ENCODE results near the gene C20orf96. TPM values are rescaled to one million over a fixed set of nuclear protein-coding genes. Genes with fewer than 3 reads are reported as not detected.
"Not testable (repeated sequence)": the region's sequence is repeated elsewhere in the genome, so short reads cannot be mapped to it uniquely, and the experiment has no call there.

Gene C20orf96
- total and polyA plus RNA-seq, 5 donors from 2014 or later, result 0.10 to 1.1 (median 0.35) TPM

GRCh38 chr20:242905-243304 is 47.6 kb downstream of the C20orf96 start:
- Histone ChIP-seq H3K9me3 (ENCODE audit: control insufficient read depth in 2 of 2, low read length in 2 of 2) (no peaks in the 10 kb centered on the region), H3K27me3 (ENCODE audit: control insufficient read depth, insufficient read depth, low read length) (peaks cover 7% of the 10 kb centered on the region), H3K4me3 (ENCODE audit: low read depth, low read length) (no peak overlapping the region), H3K27ac (ENCODE audit: insufficient read depth, low read length, poor library complexity, severe bottlenecking) (no peak overlapping the region), H3K4me1 (ENCODE audit: control insufficient read depth, insufficient read depth, low read length, poor library complexity, severe bottlenecking) (peaks cover 4% of the 10 kb centered on the region), H3K36me3 (ENCODE audit: control insufficient read depth, insufficient read depth, low read length) (no peaks in the 10 kb centered on the region)
- DNase-seq (no peak), ATAC-seq (ENCODE audit: low read depth in 2 of 2) (no peak)
- Mint-ChIP-seq H3K4me3 (no peak overlapping the region), H3K27me3 (peaks cover 19% of the 10 kb centered on the region), H3K27ac (no peak overlapping the region), H3K9me3 (peaks cover 0 to 2% (median 0%) of the 10 kb centered on the region in 7 donors), H3K36me3 (no peaks in the 10 kb centered on the region), H3K4me1 (peaks cover 0 to 10% (median 5%) of the 10 kb centered on the region in 4 donors)

GRCh38 chr20:237929-238328 is 52.6 kb downstream of the C20orf96 start:
- Mint-ChIP-seq H3K27me3 (peaks cover 10% of the 10 kb centered on the region), H3K4me1 (peaks cover 9 to 27% (median 12%) of the 10 kb centered on the region in 4 donors)
- ATAC-seq (ENCODE audit: low read depth in 2 of 2), result peak; percentile 64 to 68

GRCh38 chr20:237489-237888 is 53.1 kb downstream of the C20orf96 start:
- H3K27ac ChIP-seq (ENCODE audit: insufficient read depth, low read length, poor library complexity, severe bottlenecking), result peak overlapping the region; percentile 18

More at GRCh38 chr20:237929-238328, 52.6 kb downstream of the C20orf96 start:
- Histone ChIP-seq H3K9me3 (ENCODE audit: control insufficient read depth in 2 of 2, low read length in 2 of 2) (no peaks in the 10 kb centered on the region), H3K4me3 (ENCODE audit: low read depth, low read length) (peak overlapping the region; percentile 67), H3K27me3 (ENCODE audit: control insufficient read depth, insufficient read depth, low read length) (peaks cover 5% of the 10 kb centered on the region), H3K27ac (ENCODE audit: insufficient read depth, low read length, poor library complexity, severe bottlenecking) (peak overlapping the region; percentile 18), H3K4me1 (ENCODE audit: control insufficient read depth, insufficient read depth, low read length, poor library complexity, severe bottlenecking) (peaks cover 10% of the 10 kb centered on the region), H3K36me3 (ENCODE audit: control insufficient read depth, insufficient read depth, low read length) (no peaks in the 10 kb centered on the region)
- Mint-ChIP-seq H3K36me3 (no peaks in the 10 kb centered on the region), H3K27ac (peak overlapping the region; percentile 74 to 94 (median 88)), H3K9me3 (no peaks in the 10 kb centered on the region), H3K4me3 (peak overlapping the region in 2 of 4 donors; percentile 72 to 83)
- peak in 2 of 3 donors; percentile 6 to 70 for DNase-seq

GRCh38 chr20:235891-236290 is 54.7 kb downstream of the C20orf96 start:
- ATAC-seq (ENCODE audit: low read depth in 2 of 2) (no peak), DNase-seq (no peak)
- no peaks in the 10 kb centered on the region for H3K36me3 ChIP-seq (ENCODE audit: control insufficient read depth, insufficient read depth, low read length)
- H3K4me3 Mint-ChIP-seq, result no peak overlapping the region
- no peaks in the 10 kb centered on the region for H3K27me3 Mint-ChIP-seq
- no peaks in the 10 kb centered on the region for H3K27me3 ChIP-seq (ENCODE audit: control insufficient read depth, insufficient read depth, low read length)
- no peaks in the 10 kb centered on the region for H3K9me3 ChIP-seq (ENCODE audit: control insufficient read depth in 2 of 2, low read length in 2 of 2)
- H3K27ac Mint-ChIP-seq, result no peak overlapping the region
- no peak overlapping the region for H3K27ac ChIP-seq (ENCODE audit: insufficient read depth, low read length, poor library complexity, severe bottlenecking)
- no peaks in the 10 kb centered on the region for H3K36me3 Mint-ChIP-seq
- H3K4me3 ChIP-seq (ENCODE audit: low read depth, low read length), result no peak overlapping the region
- H3K9me3 Mint-ChIP-seq, result no peaks in the 10 kb centered on the region
- peaks cover 10% of the 10 kb centered on the region for H3K4me1 ChIP-seq (ENCODE audit: control insufficient read depth, insufficient read depth, low read length, poor library complexity, severe bottlenecking)
- H3K4me1 Mint-ChIP-seq, result peaks cover 9 to 27% (median 12%) of the 10 kb centered on the region in 4 donors

More at GRCh38 chr20:237489-237888, 53.1 kb downstream of the C20orf96 start:
- H3K27me3 ChIP-seq (ENCODE audit: control insufficient read depth, insufficient read depth, low read length), result peaks cover 3% of the 10 kb centered on the region
- Mint-ChIP-seq H3K9me3 (no peaks in the 10 kb centered on the region), H3K27me3 (peaks cover 5% of the 10 kb centered on the region), H3K4me3 (peak overlapping the region in 3 of 4 donors; percentile 9 to 83 (median 72)), H3K36me3 (no peaks in the 10 kb centered on the region), H3K4me1 (peaks cover 9 to 27% (median 12%) of the 10 kb centered on the region in 4 donors), H3K27ac (peak overlapping the region; percentile 74 to 94 (median 88))
- H3K4me1 ChIP-seq (ENCODE audit: control insufficient read depth, insufficient read depth, low read length, poor library complexity, severe bottlenecking), result peaks cover 10% of the 10 kb centered on the region
- ATAC-seq (ENCODE audit: low read depth in 2 of 2), result no peak
- no peaks in the 10 kb centered on the region for H3K9me3 ChIP-seq (ENCODE audit: control insufficient read depth in 2 of 2, low read length in 2 of 2)
- H3K36me3 ChIP-seq (ENCODE audit: control insufficient read depth, insufficient read depth, low read length), result no peaks in the 10 kb centered on the region
- H3K4me3 ChIP-seq (ENCODE audit: low read depth, low read length), result peak overlapping the region; percentile 67
- DNase-seq, result peak in 1 of 3 donors; percentile 28

- Mint-ChIP-seq H3K4me1 (peaks cover 0 to 18% (median 0%) of the 10 kb centered on the region in 4 donors), H3K36me3 (no peaks in the 10 kb centered on the region), H3K4me3 (no peak overlapping the region), H3K27me3 (peaks cover 29% of the 10 kb centered on the region), H3K9me3 (peaks cover 0 to 3% (median 0%) of the 10 kb centered on the region in 7 donors), H3K27ac (peak overlapping the region in 1 of 3 donors; percentile 16)
- Histone ChIP-seq H3K36me3 (ENCODE audit: control insufficient read depth, insufficient read depth, low read length) (no peaks in the 10 kb centered on the region), H3K27ac (ENCODE audit: insufficient read depth, low read length, poor library complexity, severe bottlenecking) (no peak overlapping the region), H3K4me3 (ENCODE audit: low read depth, low read length) (no peak overlapping the region), H3K27me3 (ENCODE audit: control insufficient read depth, insufficient read depth, low read length) (peaks cover 7% of the 10 kb centered on the region), H3K9me3 (ENCODE audit: control insufficient read depth in 2 of 2, low read length in 2 of 2) (no peaks in the 10 kb centered on the region), H3K4me1 (ENCODE audit: control insufficient read depth, insufficient read depth, low read length, poor library complexity, severe bottlenecking) (no peaks in the 10 kb centered on the region)
- ATAC-seq (ENCODE audit: low read depth in 2 of 2) (no peak), DNase-seq (no peak)
These were observed 63.0 kb downstream of the C20orf96 start for GRCh38 chr20:227439-228105.

DNA sequence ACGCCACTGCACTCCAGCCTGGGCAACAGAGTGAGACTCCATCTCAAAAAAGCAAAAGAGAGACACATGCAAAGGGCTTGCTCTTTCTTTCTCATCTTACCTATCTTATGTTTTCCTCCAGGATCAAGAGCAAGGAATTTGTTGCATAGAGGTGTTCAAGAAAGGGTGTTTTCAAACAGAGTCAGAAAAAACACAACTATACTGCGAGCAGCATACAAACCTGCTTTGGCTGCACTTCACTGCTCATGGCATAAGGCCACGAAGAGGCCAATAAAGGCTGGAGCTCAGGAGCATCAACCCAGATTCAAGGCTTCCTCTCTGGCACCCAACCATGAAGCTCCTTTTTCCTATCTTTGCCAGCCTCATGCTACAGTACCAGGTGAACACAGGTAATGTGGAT is 63.6 kb downstream of the C20orf96 start, which contains the start of gene DEFB129:
TSS of gene DEFB129 (plus strand) at position 301 of the 400 bp plus-strand sequence. CDS start at position 332, 31 bp downstream.
- Histone ChIP-seq H3K4me1 (ENCODE audit: control insufficient read depth, insufficient read depth, low read length, poor library complexity, severe bottlenecking) (no peaks in the 10 kb centered on the region), H3K36me3 (ENCODE audit: control insufficient read depth, insufficient read depth, low read length) (no peaks in the 10 kb centered on the region), H3K27me3 (ENCODE audit: control insufficient read depth, insufficient read depth, low read length) (peaks cover 10% of the 10 kb centered on the region), H3K9me3 (ENCODE audit: control insufficient read depth in 2 of 2, low read length in 2 of 2) (no peaks in the 10 kb centered on the region), H3K27ac (ENCODE audit: insufficient read depth, low read length, poor library complexity, severe bottlenecking) (no peak within 1 kb of the TSS), H3K4me3 (ENCODE audit: low read depth, low read length) (no peak within 1 kb of the TSS)
- peaks cover 0 to 18% (median 0%) of the 10 kb centered on the region in 4 donors for H3K4me1 Mint-ChIP-seq
- no peaks in the 10 kb centered on the region for H3K36me3 Mint-ChIP-seq
- H3K27me3 Mint-ChIP-seq, result peaks cover 34% of the 10 kb centered on the region
- H3K27ac Mint-ChIP-seq, result peak within 1 kb of the TSS in 2 of 3 donors; percentile 16 to 29
- ATAC-seq (ENCODE audit: low read depth in 2 of 2) (no peak), DNase-seq (no peak)
- H3K4me3 Mint-ChIP-seq, result no peak within 1 kb of the TSS
- peaks cover 0 to 3% (median 0%) of the 10 kb centered on the region in 7 donors for H3K9me3 Mint-ChIP-seq

- not testable (repeated sequence) for H3K9me3 Mint-ChIP-seq; H3K4me1 ChIP-seq (ENCODE audit: control insufficient read depth, insufficient read depth, low read length, poor library complexity, severe bottlenecking); H3K27ac ChIP-seq (ENCODE audit: insufficient read depth, low read length, poor library complexity, severe bottlenecking); H3K9me3 ChIP-seq (ENCODE audit: control insufficient read depth in 2 of 2, low read length in 2 of 2); H3K27ac Mint-ChIP-seq; DNase-seq; H3K36me3 Mint-ChIP-seq; H3K4me3 Mint-ChIP-seq; ATAC-seq (ENCODE audit: low read depth in 2 of 2); H3K36me3 ChIP-seq (ENCODE audit: control insufficient read depth, insufficient read depth, low read length); H3K4me3 ChIP-seq (ENCODE audit: low read depth, low read length)
- Mint-ChIP-seq H3K27me3 (peaks cover 43% of the 10 kb centered on the region), H3K4me1 (peaks cover 0 to 18% (median 0%) of the 10 kb centered on the region in 4 donors)
- peaks cover 12% of the 10 kb centered on the region for H3K27me3 ChIP-seq (ENCODE audit: control insufficient read depth, insufficient read depth, low read length)
These were observed 64.7 kb downstream of the C20orf96 start for GRCh38 chr20:225879-226278.
